Activated T-helper 1 cell treated with anti-CD3 and anti-CD28 coated beads, Interleukin-12 subunit alpha, Interleukin-12 subunit beta, Interleukin-2, Interleukin-4 antibody, amounts not matched to agents 30 ng/mL and 10 ng/mL and 1 ng/mL, durations not matched to agents 14 hours and 24 hours and 36 hours (primary cell): Measurements from ENCODE around the gene ME3. TPM values are rescaled to one million over a fixed set of nuclear protein-coding genes. Genes with fewer than 3 reads are reported as not detected.

Experiments
- DNase-seq: peaks from one replicate; pipeline ENCODE4 v3.0.0; 2021; ENCODE audit warnings: low spot score
- H3K27ac Mint-ChIP-seq: one replicate; pipeline ENCODE4 v1.8.0; 2021; ENCODE audit warnings: mild to moderate bottlenecking, mixed read lengths
- H3K27me3 Mint-ChIP-seq: one replicate; pipeline ENCODE4 v1.8.0; 2022; ENCODE audit warnings: mild to moderate bottlenecking, moderate library complexity, mixed read lengths; ENCODE audit not compliant: insufficient read depth
- H3K36me3 Mint-ChIP-seq: one replicate; pipeline ENCODE4 v1.8.0; 2021; ENCODE audit warnings: low read depth, mixed read lengths
- H3K4me1 Mint-ChIP-seq: one replicate; pipeline ENCODE4 v1.8.0; 2021; ENCODE audit warnings: low read depth, mixed read lengths
- H3K4me3 Mint-ChIP-seq: one replicate; pipeline ENCODE4 v1.8.0; 2021; ENCODE audit warnings: mild to moderate bottlenecking, moderate library complexity, mixed read lengths
- H3K9me3 Mint-ChIP-seq: one replicate; pipeline ENCODE4 v1.8.0; 2021; ENCODE audit warnings: mixed read lengths
- intact Hi-C: fragments of 100-400 bp; cut with micrococcal nuclease; formaldehyde crosslinking; loops from one replicate; pipeline ENCODE4 v1.15.1; 2024
- total RNA-seq: library from RNA; stranded (reverse); gene quantifications from 2 replicates; pipeline ENCODE4 v1.2.3, GENCODE V29; 2022

ME3 gene
- total RNA-seq, 1 donor from 2014 or later, result 12.8 TPM

GRCh38 chr11:86703987-86704386 lies 31.6 kb upstream of the ME3 start:
- H3K4me1 Mint-ChIP-seq, result peaks cover 3% of the 10 kb centered on the region
- H3K9me3 Mint-ChIP-seq, result no peaks in the 10 kb centered on the region
- no peak for DNase-seq
- H3K27me3 Mint-ChIP-seq, result peaks cover 5% of the 10 kb centered on the region
- H3K27ac Mint-ChIP-seq, result no peak overlapping the region
- intact Hi-C loops, result no loop called here
- no peaks in the 10 kb centered on the region for H3K36me3 Mint-ChIP-seq
- no peak overlapping the region for H3K4me3 Mint-ChIP-seq

- no peaks in the 10 kb centered on the region for H3K9me3 Mint-ChIP-seq
- H3K36me3 Mint-ChIP-seq, result no peaks in the 10 kb centered on the region
- peaks cover 5% of the 10 kb centered on the region for H3K4me1 Mint-ChIP-seq
- intact Hi-C loops, result no loop called here
- no peak overlapping the region for H3K4me3 Mint-ChIP-seq
- peaks cover 5% of the 10 kb centered on the region for H3K27me3 Mint-ChIP-seq
- no peak for DNase-seq
- H3K27ac Mint-ChIP-seq, result no peak overlapping the region
Observed at GRCh38 chr11:86702220-86702983, 30.0 kb upstream of the ME3 start.

- H3K4me1 Mint-ChIP-seq, result peaks cover 5% of the 10 kb centered on the region
- H3K36me3 Mint-ChIP-seq, result no peaks in the 10 kb centered on the region
Observed at GRCh38 chr11:86699040-86699791, 26.8 kb upstream of the ME3 start.

GRCh38 chr11:86698639-86699038 lies 26.2 kb upstream of the ME3 start:
- H3K36me3 Mint-ChIP-seq, result no peaks in the 10 kb centered on the region
- H3K4me3 Mint-ChIP-seq, result no peak overlapping the region

More at GRCh38 chr11:86699040-86699791, 26.8 kb upstream of the ME3 start:
- Mint-ChIP-seq H3K4me3 (no peak overlapping the region), H3K27me3 (peaks cover 3% of the 10 kb centered on the region), H3K9me3 (no peaks in the 10 kb centered on the region), H3K27ac (no peak overlapping the region)
- intact Hi-C loops, result no loop called here
- DNase-seq, result no peak

GRCh38 chr11:86696451-86696850 lies 24.0 kb upstream of the ME3 start:
- Mint-ChIP-seq H3K27ac (no peak overlapping the region), H3K4me1 (peaks cover 5% of the 10 kb centered on the region), H3K9me3 (no peaks in the 10 kb centered on the region), H3K36me3 (no peaks in the 10 kb centered on the region), H3K4me3 (no peak overlapping the region), H3K27me3 (peaks cover 4% of the 10 kb centered on the region)
- DNase-seq, result no peak
- intact Hi-C loops, result no loop called here

More at GRCh38 chr11:86698639-86699038, 26.2 kb upstream of the ME3 start:
- no peaks in the 10 kb centered on the region for H3K9me3 Mint-ChIP-seq
- H3K27ac Mint-ChIP-seq, result no peak overlapping the region
- H3K4me1 Mint-ChIP-seq, result peaks cover 5% of the 10 kb centered on the region
- intact Hi-C loops, result no loop called here
- peaks cover 3% of the 10 kb centered on the region for H3K27me3 Mint-ChIP-seq
- no peak for DNase-seq

GRCh38 chr11:86696004-86696403 lies 23.6 kb upstream of the ME3 start:
- DNase-seq, result no peak
- Mint-ChIP-seq H3K27me3 (peaks cover 4% of the 10 kb centered on the region), H3K4me3 (no peak overlapping the region), H3K4me1 (peaks cover 5% of the 10 kb centered on the region), H3K9me3 (no peaks in the 10 kb centered on the region), H3K27ac (no peak overlapping the region), H3K36me3 (no peaks in the 10 kb centered on the region)
- intact Hi-C loops, result no loop called here

- no peaks in the 10 kb centered on the region for H3K9me3 Mint-ChIP-seq
- H3K27me3 Mint-ChIP-seq, result peaks cover 6% of the 10 kb centered on the region
- no peak overlapping the region for H3K4me3 Mint-ChIP-seq
- DNase-seq, result no peak
- H3K36me3 Mint-ChIP-seq, result no peaks in the 10 kb centered on the region
- peaks cover 5% of the 10 kb centered on the region for H3K4me1 Mint-ChIP-seq
- intact Hi-C loops, result no loop called here
- no peak overlapping the region for H3K27ac Mint-ChIP-seq
Observed at GRCh38 chr11:86695373-86695772, 23.0 kb upstream of the ME3 start.

- Mint-ChIP-seq H3K27ac (no peak overlapping the region), H3K36me3 (no peaks in the 10 kb centered on the region), H3K9me3 (no peaks in the 10 kb centered on the region), H3K4me3 (no peak overlapping the region), H3K4me1 (peaks cover 7% of the 10 kb centered on the region), H3K27me3 (peaks cover 6% of the 10 kb centered on the region)
- intact Hi-C loops, result no loop called here
- no peak for DNase-seq
Observed at GRCh38 chr11:86693518-86693917, 21.1 kb upstream of the ME3 start.

GRCh38 chr11:86692746-86693145 lies 20.3 kb upstream of the ME3 start:
- no peak overlapping the region for H3K27ac Mint-ChIP-seq
- H3K9me3 Mint-ChIP-seq, result no peaks in the 10 kb centered on the region
- H3K36me3 Mint-ChIP-seq, result no peaks in the 10 kb centered on the region
- H3K4me3 Mint-ChIP-seq, result no peak overlapping the region
- peaks cover 15% of the 10 kb centered on the region for H3K4me1 Mint-ChIP-seq
- H3K27me3 Mint-ChIP-seq, result peaks cover 6% of the 10 kb centered on the region
- DNase-seq, result no peak
- intact Hi-C loops, result no loop called here

GRCh38 chr11:86692317-86692716 lies 19.9 kb upstream of the ME3 start:
- intact Hi-C loops, result no loop called here
- Mint-ChIP-seq H3K4me3 (no peak overlapping the region), H3K27ac (no peak overlapping the region), H3K36me3 (no peaks in the 10 kb centered on the region), H3K27me3 (peaks cover 6% of the 10 kb centered on the region), H3K9me3 (no peaks in the 10 kb centered on the region), H3K4me1 (peaks cover 19% of the 10 kb centered on the region)
- DNase-seq, result no peak

GRCh38 chr11:86688398-86689179 lies 16.2 kb upstream of the ME3 start:
- peaks cover 26% of the 10 kb centered on the region for H3K4me1 Mint-ChIP-seq
- H3K36me3 Mint-ChIP-seq, result no peaks in the 10 kb centered on the region
- intact Hi-C loops, result loop anchor here (1.0 to 5.0 kb wide), 6 partner anchors 16 to 231 kb away; partner anchors contain the start of gene ME3
- H3K4me3 Mint-ChIP-seq, result peak overlapping the region; percentile 60
- peak overlapping the region; percentile 92 for H3K27ac Mint-ChIP-seq
- DNase-seq, result peak; percentile 12
- peaks cover 8% of the 10 kb centered on the region for H3K27me3 Mint-ChIP-seq
- no peaks in the 10 kb centered on the region for H3K9me3 Mint-ChIP-seq

- no peak overlapping the region for H3K4me3 Mint-ChIP-seq
- H3K9me3 Mint-ChIP-seq, result no peaks in the 10 kb centered on the region
- no peak for DNase-seq
- no peaks in the 10 kb centered on the region for H3K36me3 Mint-ChIP-seq
- intact Hi-C loops, result loop anchor here (1.0 to 5.0 kb wide), 4 partner anchors 49 to 230 kb away; no protein-coding TSS in a partner anchor
- peaks cover 26% of the 10 kb centered on the region for H3K4me1 Mint-ChIP-seq
- H3K27me3 Mint-ChIP-seq, result peaks cover 8% of the 10 kb centered on the region
- H3K27ac Mint-ChIP-seq, result peak overlapping the region; percentile 30
Observed at GRCh38 chr11:86687185-86687778, 14.9 kb upstream of the ME3 start.
